ENCODE data around the gene FBLN7. TPM values are rescaled to one million over a fixed set of nuclear protein-coding genes. Genes with fewer than 3 reads are reported as not detected.

Gene FBLN7
- total RNA-seq, 1 experiment from 2014 or later: not detected

- peak; percentile 50 for DNase-seq (ENCODE audit: low spot score)
Observed at GRCh38 chr2:112156152-112156986, 18.2 kb downstream of the FBLN7 start.

- DNase-seq (ENCODE audit: low spot score): no peak
Observed at GRCh38 chr2:112157472-112157871, 19.3 kb downstream of the FBLN7 start.

GRCh38 chr2:112159454-112159921, 21.3 kb downstream of the FBLN7 start:
- no peak for DNase-seq (ENCODE audit: low spot score)

- DNase-seq (ENCODE audit: low spot score): no peak
Observed at GRCh38 chr2:112160283-112161250, 22.4 kb downstream of the FBLN7 start.

- no peak for DNase-seq (ENCODE audit: low spot score)
Observed at GRCh38 chr2:112161431-112162145, 23.4 kb downstream of the FBLN7 start.

- DNase-seq (ENCODE audit: low spot score): no peak
Observed at GRCh38 chr2:112162341-112162740, 24.2 kb downstream of the FBLN7 start.

- no peak for DNase-seq (ENCODE audit: low spot score)
Observed at GRCh38 chr2:112162956-112163355, 24.8 kb downstream of the FBLN7 start.

- DNase-seq (ENCODE audit: low spot score): no peak
Observed at GRCh38 chr2:112163541-112163981, 25.4 kb downstream of the FBLN7 start.

- DNase-seq (ENCODE audit: low spot score): no peak
Observed at GRCh38 chr2:112164876-112165275, 26.7 kb downstream of the FBLN7 start.

- DNase-seq (ENCODE audit: low spot score): no peak
Observed at GRCh38 chr2:112165296-112165695, 27.1 kb downstream of the FBLN7 start.

GRCh38 chr2:112166806-112167499, 28.8 kb downstream of the FBLN7 start:
- no peak for DNase-seq (ENCODE audit: low spot score)

GRCh38 chr2:112168422-112169124, 30.4 kb downstream of the FBLN7 start:
- no peak for DNase-seq (ENCODE audit: low spot score)

- DNase-seq (ENCODE audit: low spot score): no peak
Observed at GRCh38 chr2:112170495-112170894, 32.3 kb downstream of the FBLN7 start.

GRCh38 chr2:112173646-112174319, 35.6 kb downstream of the FBLN7 start:
- no peak for DNase-seq (ENCODE audit: low spot score)

GRCh38 chr2:112174383-112174782, 36.2 kb downstream of the FBLN7 start:
- DNase-seq (ENCODE audit: low spot score): no peak

GRCh38 chr2:112175333-112175732, 37.1 kb downstream of the FBLN7 start:
- no peak for DNase-seq (ENCODE audit: low spot score)

- no peak for DNase-seq (ENCODE audit: low spot score)
Observed at GRCh38 chr2:112175958-112176573, 37.9 kb downstream of the FBLN7 start.

- DNase-seq (ENCODE audit: low spot score): no peak
Observed at GRCh38 chr2:112181571-112182290, 43.5 kb downstream of the FBLN7 start.

- no peak for DNase-seq (ENCODE audit: low spot score)
Observed at GRCh38 chr2:112182581-112183034, 44.4 kb downstream of the FBLN7 start.
